ENCODE data around the gene SEC61G.

DNA sequence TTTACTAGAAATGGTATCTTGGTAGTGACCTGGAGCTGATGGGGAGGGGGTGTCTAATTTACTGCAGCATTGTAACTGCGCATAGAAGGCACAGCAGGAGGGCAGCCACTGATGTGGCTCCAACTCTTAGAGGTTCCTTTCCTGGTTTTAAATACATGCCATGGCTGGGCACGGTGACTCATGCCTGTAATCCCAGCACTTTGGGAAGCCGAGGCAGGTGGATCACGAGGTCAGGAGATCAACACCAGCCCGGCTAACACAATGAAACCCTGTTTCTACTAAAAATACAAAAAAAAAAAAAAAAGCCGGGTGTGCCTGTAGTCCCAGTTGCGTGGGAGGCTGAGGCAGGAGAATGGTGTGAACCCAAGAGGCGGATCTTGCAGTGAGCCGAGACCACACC lies 19.2 kb upstream of the SEC61G start:
- TF ChIP-seq EZH2 (IDR thresholded peaks at IDR 0.05; ENCODE audit: insufficient read depth, poor library complexity, severe bottlenecking) (no peak), EZH2phosphoT487 (IDR thresholded peaks at IDR 0.05; ENCODE audit: insufficient read depth, low read depth) (no peak)
